Dermis microvascular lymphatic vessel endothelial cell (primary cell): Measurements from ENCODE around the gene VWF. TPM values are rescaled to one million over a fixed set of nuclear protein-coding genes. Genes with fewer than 3 reads are reported as not detected.
"Not testable (repeated sequence)": the region's sequence is repeated elsewhere in the genome, so short reads cannot be mapped to it uniquely, and the experiment has no call there.

Experiments
- DNase-seq, 2 donors: peaks; one replicate each; pipeline versions ENCODE4 v3.0.0 to v3.0.0-alpha.2; 2010; ENCODE audit warnings: low read depth in 2 of 2
- total RNA-seq: library from RNA; depleted of rRNA; stranded (reverse); fragments of >200 nt; gene quantifications from 2 replicates; pipeline ENCODE4 v1.2.1, GENCODE V29; 2014

The VWF gene
- total RNA-seq, 1 donor from 2014 or later: 467 TPM

GRCh38 chr12:6038160-6038559, 86.3 kb downstream of the VWF start:
- peak; percentile 42 to 74 for DNase-seq

GRCh38 chr12:6037459-6037858, 87.0 kb downstream of the VWF start:
- DNase-seq: no peak

GRCh38 chr12:6036509-6036908, 88.0 kb downstream of the VWF start:
- DNase-seq: no peak

- no peak for DNase-seq
Measured at GRCh38 chr12:6034596-6034995, 89.9 kb downstream of the VWF start.

GRCh38 chr12:6033546-6033945, 90.9 kb downstream of the VWF start:
- DNase-seq: no peak

GRCh38 chr12:6032726-6033125, 91.7 kb downstream of the VWF start:
- DNase-seq: no peak

- DNase-seq: no peak
Measured at GRCh38 chr12:6031001-6031400, 93.5 kb downstream of the VWF start.

GRCh38 chr12:6030081-6030480, 94.4 kb downstream of the VWF start:
- no peak for DNase-seq

- DNase-seq: no peak
Measured at GRCh38 chr12:6029401-6029800, 95.1 kb downstream of the VWF start.

GRCh38 chr12:6026998-6027397, 97.5 kb downstream of the VWF start:
- peak; percentile 55 to 69 for DNase-seq

- DNase-seq: not testable (repeated sequence)
Measured at GRCh38 chr12:6025703-6026298, 98.7 kb downstream of the VWF start.

- DNase-seq: not testable (repeated sequence)
Measured at GRCh38 chr12:6024066-6024465, 100.4 kb downstream of the VWF start.

- DNase-seq: peak in 1 of 2 donors; percentile 69
Measured at GRCh38 chr12:6020930-6021329, 103.5 kb downstream of the VWF start.

GRCh38 chr12:6020511-6020910, 104.0 kb downstream of the VWF start:
- not testable (repeated sequence) for DNase-seq

GRCh38 chr12:6019256-6019655, 105.2 kb downstream of the VWF start:
- not testable (repeated sequence) for DNase-seq

- DNase-seq: no peak
Measured at GRCh38 chr12:6018265-6018664, 106.2 kb downstream of the VWF start.

- DNase-seq: no peak
Measured at GRCh38 chr12:6016756-6017155, 107.7 kb downstream of the VWF start.

GRCh38 chr12:6016004-6016403, 108.5 kb downstream of the VWF start:
- DNase-seq: not testable (repeated sequence)

- DNase-seq: not testable (repeated sequence)
Measured at GRCh38 chr12:6015271-6015670, 109.2 kb downstream of the VWF start.

GRCh38 chr12:6010631-6011350, 113.7 kb downstream of the VWF start:
- DNase-seq: not testable (repeated sequence)

GRCh38 chr12:5997260-5997659, 127.2 kb downstream of the VWF start:
- no peak for DNase-seq

GRCh38 chr12:5996459-5996858, 128.0 kb downstream of the VWF start:
- peak in 1 of 2 donors; percentile 17 for DNase-seq

- no peak for DNase-seq
Measured at GRCh38 chr12:5989621-5990020, 134.8 kb downstream of the VWF start.
